GM12878 (cell line): ENCODE data around the gene CALML5. TPM values are rescaled to one million over a fixed set of nuclear protein-coding genes. Genes with fewer than 3 reads are reported as not detected.

Source experiments
- ATAC-seq: fragments of 200-7000 bp; cut with Tn5 transposase; 3 replicates; pipeline ENCODE4 v1.9.1; 2020; ENCODE audit warnings: mild to moderate bottlenecking, moderate library complexity
- BruUV-seq: library from RNA; stranded (reverse); fragments of 400-500 nt; replicated peaks from 2 replicates; lab custom pipeline; 2021; lab: Mats Ljungman, UMichigan
- CTCF ChIA-PET: fragments of 300-600 bp; sonication (Branson Sonifier 250); formaldehyde crosslinking; extraction: SDS; loops from one replicate; lab custom pipeline; 2021; ENCODE audit warnings: inconsistent platforms; lab: Yijun Ruan, JAX
- POLR2A ChIA-PET: fragments of 350-600 bp; formaldehyde crosslinking; extraction: SDS; loops from one replicate; lab custom pipeline; 2021; ENCODE audit warnings: inconsistent platforms; lab: Charles Lee
- RAD21 ChIA-PET: fragments of 300-600 bp; sonication (Branson Sonifier 250); formaldehyde crosslinking; loops from one replicate; lab custom pipeline; 2023; ENCODE audit warnings: antibody characterized with exemption; ENCODE audit not compliant: unreplicated experiment; lab: Charles Lee
- SMC1A ChIA-PET: fragments of 300-600 bp; sonication (Branson Sonifier 250); formaldehyde crosslinking; loops from one replicate; lab custom pipeline; 2023; ENCODE audit not compliant: unreplicated experiment, uncharacterized antibody; lab: Charles Lee
- DNase-seq: peaks from one replicate; pipeline ENCODE4 v3.0.0-alpha.2; 2011; ENCODE audit warnings: low read depth, low spot score
- FAIRE-seq: peaks from 3 replicates; lab custom pipeline; 2011; peaks lifted over from hg19 to GRCh38; lab: Jason Lieb, UNC
- H2AFZ ChIP-seq: 2 replicates; pipeline ENCODE4 v1.6.0; 2011; ENCODE audit warnings: low read depth, low read length, control low read depth; ENCODE audit not compliant: control insufficient read depth
- H3K27ac ChIP-seq: 2 replicates; pipeline ENCODE4 v1.5.1; 2011; ENCODE audit warnings: control low read depth; ENCODE audit not compliant: control insufficient read depth, insufficient read depth
- H3K27me3 ChIP-seq, 2 experiments: replicated peaks in 1 of 2; 2 replicates each; pipeline versions ENCODE4 v1.6.0 to v1.6.1; 2011; ENCODE audit warnings: low read length in 1 of 2; ENCODE audit not compliant: control insufficient read depth in 2 of 2, insufficient read depth in 2 of 2
- H3K36me3 ChIP-seq, 2 experiments: 2 replicates each; pipeline ENCODE4 v1.5.1; 2011; ENCODE audit warnings: low read length in 1 of 2; ENCODE audit not compliant: control insufficient read depth in 2 of 2, insufficient read depth in 2 of 2
- H3K4me1 ChIP-seq: 2 replicates; pipeline ENCODE4 v1.6.1; 2011; ENCODE audit warnings: mild to moderate bottlenecking, low read length, moderate library complexity, mixed read lengths; ENCODE audit not compliant: control insufficient read depth, insufficient read depth
- H3K4me2 ChIP-seq: 2 replicates; pipeline ENCODE4 v1.6.0; 2011; ENCODE audit warnings: control low read depth; ENCODE audit not compliant: control insufficient read depth, insufficient read depth
- H3K4me3 ChIP-seq: fragments of 200-600 bp; sonication (generic); 2 replicates; pipeline ENCODE4 v1.5.1; 2016
- H3K79me2 ChIP-seq: 2 replicates; pipeline ENCODE4 v1.6.0; 2011; ENCODE audit warnings: low read length; ENCODE audit not compliant: control insufficient read depth, insufficient read depth
- H3K9ac ChIP-seq: 2 replicates; pipeline ENCODE4 v1.8.0; 2011; ENCODE audit warnings: low read length, control low read depth, mixed read lengths; ENCODE audit not compliant: control insufficient read depth, insufficient read depth
- H3K9me3 ChIP-seq: replicated peaks from 3 replicates; pipeline ENCODE4 v1.5.1; 2011; ENCODE audit warnings: mild to moderate bottlenecking, low read length; ENCODE audit not compliant: control insufficient read depth, insufficient read depth
- H4K20me1 ChIP-seq: 2 replicates; pipeline ENCODE4 v1.6.0; 2011; ENCODE audit not compliant: control insufficient read depth, insufficient read depth
- EP300 ChIP-seq, 2 experiments: fragments of 150-350 bp in 1 of 2; IDR thresholded peaks; 2 replicates each; pipeline ENCODE4 v1.6.1; 2011 to 2012; ENCODE audit warnings: low read depth in 2 of 2, low read length in 2 of 2, borderline replicate concordance in 1 of 2, improper control_type of control experiment in 1 of 2, inconsistent platforms in 1 of 2; ENCODE audit not compliant: control insufficient read depth in 1 of 2
- HSF1 ChIP-seq: fragments of 150-350 bp; IDR thresholded peaks from 2 replicates; pipeline ENCODE4 v1.6.1; 2014; ENCODE audit warnings: mild to moderate bottlenecking, low read depth, low read length
- LARP7 ChIP-seq: fragments of 450-650 bp; IDR thresholded peaks from 2 replicates; pipeline ENCODE4 v1.6.1; 2017; ENCODE audit warnings: mild to moderate bottlenecking
- NR2C1 ChIP-seq: fragments of 450-650 bp; IDR thresholded peaks from 2 replicates; pipeline ENCODE4 v1.6.1; 2017; ENCODE audit warnings: antibody characterized with exemption, mild to moderate bottlenecking, moderate library complexity
- POLR2A ChIP-seq: IDR thresholded peaks from 2 replicates; pipeline ENCODE4 v1.6.1; 2011; ENCODE audit warnings: low read depth, mild to moderate bottlenecking, low read length
- RAD21 ChIP-seq: IDR thresholded peaks from 2 replicates; pipeline ENCODE4 v1.6.1; 2011; ENCODE audit warnings: mild to moderate bottlenecking, low read depth, low read length, moderate library complexity; ENCODE audit not compliant: insufficient read depth
- TBL1XR1 ChIP-seq: IDR thresholded peaks from 2 replicates; pipeline ENCODE4 v1.6.1; 2012; ENCODE audit warnings: low read depth, low read length, improper control_type of control experiment
- ZNF622 ChIP-seq: fragments of 450-650 bp; IDR thresholded peaks from 2 replicates; pipeline ENCODE4 v1.6.1; 2017; ENCODE audit warnings: mild to moderate bottlenecking, inconsistent platforms
- WGBS: methylation state at CpG from one replicate; pipeline ENCODE4 v1.1.6; 2016; ENCODE audit warnings: low lambda C conversion rate; ENCODE audit not compliant: insufficient replicate concordance, insufficient coverage; ENCODE audit errors: missing lambda C conversion rate; 5-methylcytosine and 5-hydroxymethylcytosine counted together
- in situ Hi-C: fragments of 300-500 bp; cut with MboI; formaldehyde crosslinking; loops from 9 replicates; pipeline ENCODE4 v1.14.3; 2018; ENCODE audit warnings: mixed read lengths
- intact Hi-C: fragments of 100-400 bp; cut with micrococcal nuclease; formaldehyde crosslinking; loops from one replicate; pipeline ENCODE4 v1.14.2; 2022; ENCODE audit not compliant: unreplicated experiment
- polyA plus RNA-seq, 11 experiments: library from polyadenylated mRNA; depleted of rRNA in 4 of 11; unstranded in 6 of 11; stranded (reverse) in 5 of 11; fragments of >200 nt; fragmentation: Nextera tagmentation in 4 of 11; fragmentation: Illumina TruSeq in 1 of 11; extraction: Ambion mirVana in 4 of 11; extraction: Trizol in 1 of 11; gene quantifications; 1 replicate in 1 of 11; 2 replicates in 10 of 11; pipeline versions ENCODE4 v1.2.1 to v1.2.3, GENCODE V29; 2011 to 2016; ENCODE audit warnings: inconsistent platforms in 2 of 11, missing spikeins in 2 of 11, low read depth in 1 of 11
- total RNA-seq, 4 experiments: library from RNA; depleted of rRNA in 3 of 4; stranded (reverse); fragments of >200 nt in 3 of 4; fragmentation: Illumina TruSeq in 1 of 4; extraction: Trizol in 1 of 4; gene quantifications; 2 replicates each; pipeline versions ENCODE4 v1.2.1 to v1.2.3, GENCODE V29; 2013 to 2021
- TF ChIP-seq, protein P1 (sequence below): IDR thresholded peaks from 2 replicates; pipeline ENCODE4 v1.6.1; 2012; ENCODE audit warnings: low read length, inconsistent platforms

Gene CALML5
- total and polyA plus RNA-seq, 10 of the 15 experiments (the other 5 are each of a cell fraction or from before 2014, with no cell fraction given), result not detected

- POLR2A ChIA-PET, result no interaction called here
- in situ Hi-C loops, result no loop called here
- no peak within 1 kb of the TSS for H2AFZ ChIP-seq
- CTCF ChIA-PET, result no interaction called here
- WGBS, result 66% methylated on average over 52 of the region's 64 CpGs
- no peaks in the 10 kb centered on the region for H3K79me2 ChIP-seq
- no peak within 1 kb of the TSS for H3K4me3 ChIP-seq
- no peak for TF ChIP-seq LARP7
- no peak for TF ChIP-seq TBL1XR1
- TF ChIP-seq, protein P1, sequence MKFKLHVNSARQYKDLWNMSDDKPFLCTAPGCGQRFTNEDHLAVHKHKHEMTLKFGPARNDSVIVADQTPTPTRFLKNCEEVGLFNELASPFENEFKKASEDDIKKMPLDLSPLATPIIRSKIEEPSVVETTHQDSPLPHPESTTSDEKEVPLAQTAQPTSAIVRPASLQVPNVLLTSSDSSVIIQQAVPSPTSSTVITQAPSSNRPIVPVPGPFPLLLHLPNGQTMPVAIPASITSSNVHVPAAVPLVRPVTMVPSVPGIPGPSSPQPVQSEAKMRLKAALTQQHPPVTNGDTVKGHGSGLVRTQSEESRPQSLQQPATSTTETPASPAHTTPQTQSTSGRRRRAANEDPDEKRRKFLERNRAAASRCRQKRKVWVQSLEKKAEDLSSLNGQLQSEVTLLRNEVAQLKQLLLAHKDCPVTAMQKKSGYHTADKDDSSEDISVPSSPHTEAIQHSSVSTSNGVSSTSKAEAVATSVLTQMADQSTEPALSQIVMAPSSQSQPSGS, result no peak
- TF ChIP-seq EP300 (IDR thresholded peaks at IDR 0.05; ENCODE audit: borderline replicate concordance in 1 of 2, control insufficient read depth in 1 of 2, low read depth in 2 of 2, low read length in 2 of 2), result no peak
- no peak for TF ChIP-seq ZNF622
- TF ChIP-seq RAD21, result no peak
- TF ChIP-seq POLR2A, result no peak
- TF ChIP-seq HSF1, result no peak
- no peak for TF ChIP-seq NR2C1
- no peak within 1 kb of the TSS for H3K27ac ChIP-seq
- H3K9me3 ChIP-seq, result no peaks in the 10 kb centered on the region
- H3K27me3 ChIP-seq, result peaks cover 3 to 5% of the 10 kb centered on the region in 2 experiments; a peak in 3 of 4 replicates
- RAD21 ChIA-PET, result no interaction called here
- H3K9ac ChIP-seq, result no peak within 1 kb of the TSS
- DNase-seq (no peak), FAIRE-seq (no peak), ATAC-seq (no peak)
- H3K4me1 ChIP-seq, result no peaks in the 10 kb centered on the region
- H3K36me3 ChIP-seq, result no peaks in the 10 kb centered on the region
- H3K4me2 ChIP-seq, result no peak within 1 kb of the TSS
- intact Hi-C loops, result no loop called here
- BruUV-seq, result no TSS peak
- no peaks in the 10 kb centered on the region for H4K20me1 ChIP-seq
- SMC1A ChIA-PET, result no interaction called here
Measured at GRCh38 chr10:5524641-5525560, 25.5 kb upstream of the CALML5 start, which contains the start of gene CALML3. Gene CALML3, plus strand, starts transcription at chr10:5524961. Its CDS starts 125 bp downstream, at chr10:5525086.
